EL (cell line): Measurements from ENCODE around the gene NFATC3.
"Not testable (repeated sequence)": the region's sequence is repeated elsewhere in the genome, so short reads cannot be mapped to it uniquely, and the experiment has no call there.

Experiments
- DNase-seq: peaks from one replicate; pipeline ENCODE4 v3.0.0-alpha.2; 2016

Gene NFATC3

GRCh38 chr16:68126395-68126794 lies 41.2 kb downstream of the NFATC3 start:
- DNase-seq: no peak

GRCh38 chr16:68128577-68129305 lies 43.6 kb downstream of the NFATC3 start:
- peak; percentile 38 for DNase-seq

- no peak for DNase-seq
These were observed 45.4 kb downstream of the NFATC3 start for GRCh38 chr16:68130520-68130919.

- DNase-seq: no peak
These were observed 46.9 kb downstream of the NFATC3 start for GRCh38 chr16:68131813-68132706.

GRCh38 chr16:68133000-68133399 lies 47.8 kb downstream of the NFATC3 start:
- DNase-seq: not testable (repeated sequence)

- no peak for DNase-seq
These were observed 49.5 kb downstream of the NFATC3 start for GRCh38 chr16:68134644-68135043.

- DNase-seq: no peak
These were observed 51.3 kb downstream of the NFATC3 start for GRCh38 chr16:68136515-68136914.

- DNase-seq: no peak
These were observed 58.8 kb downstream of the NFATC3 start for GRCh38 chr16:68144008-68144407.

- no peak for DNase-seq
These were observed 61.4 kb downstream of the NFATC3 start for GRCh38 chr16:68146585-68146984.

- no peak for DNase-seq
These were observed 62.3 kb downstream of the NFATC3 start for GRCh38 chr16:68147444-68147843.

GRCh38 chr16:68149596-68149995 lies 64.4 kb downstream of the NFATC3 start:
- no peak for DNase-seq

- DNase-seq: no peak
These were observed 70.3 kb downstream of the NFATC3 start for GRCh38 chr16:68155425-68155824.

GRCh38 chr16:68162413-68162812 lies 77.2 kb downstream of the NFATC3 start:
- no peak for DNase-seq

- DNase-seq: not testable (repeated sequence)
These were observed 78.1 kb downstream of the NFATC3 start for GRCh38 chr16:68163275-68163674.

GRCh38 chr16:68166264-68166663 lies 81.1 kb downstream of the NFATC3 start:
- DNase-seq: no peak

GRCh38 chr16:68179196-68179795 lies 94.1 kb downstream of the NFATC3 start:
- no peak for DNase-seq

GRCh38 chr16:68179855-68180254 lies 94.7 kb downstream of the NFATC3 start:
- DNase-seq: no peak

- DNase-seq: no peak
These were observed 97.9 kb downstream of the NFATC3 start for GRCh38 chr16:68183046-68183445.

GRCh38 chr16:68186877-68187276 lies 101.7 kb downstream of the NFATC3 start:
- DNase-seq: no peak

GRCh38 chr16:68187505-68187904 lies 102.3 kb downstream of the NFATC3 start:
- DNase-seq: no peak

- no peak for DNase-seq
These were observed 103.0 kb downstream of the NFATC3 start for GRCh38 chr16:68188170-68188569.

GRCh38 chr16:68190081-68190480 lies 104.9 kb downstream of the NFATC3 start:
- DNase-seq: no peak

GRCh38 chr16:68190736-68191510 lies 105.8 kb downstream of the NFATC3 start:
- DNase-seq: peak; percentile 5
